NCI-H82 treated with DMSO at 0.1 percent for 48 hours (cell line): ENCODE results near the gene TMUB1.
A peak's percentile ranks its signal among the peaks of the same experiment; 100 is the strongest.

ENCODE experiments used
- DNase-seq: peaks from one replicate; lab custom pipeline; 2025; ENCODE audit not compliant: unreplicated experiment; lab: John Stamatoyannopoulos, UW

TMUB1 gene

GRCh38 chr7:151086802-151087244, 3.5 kb upstream of the TMUB1 start:
- DNase-seq: no peak

DNA sequence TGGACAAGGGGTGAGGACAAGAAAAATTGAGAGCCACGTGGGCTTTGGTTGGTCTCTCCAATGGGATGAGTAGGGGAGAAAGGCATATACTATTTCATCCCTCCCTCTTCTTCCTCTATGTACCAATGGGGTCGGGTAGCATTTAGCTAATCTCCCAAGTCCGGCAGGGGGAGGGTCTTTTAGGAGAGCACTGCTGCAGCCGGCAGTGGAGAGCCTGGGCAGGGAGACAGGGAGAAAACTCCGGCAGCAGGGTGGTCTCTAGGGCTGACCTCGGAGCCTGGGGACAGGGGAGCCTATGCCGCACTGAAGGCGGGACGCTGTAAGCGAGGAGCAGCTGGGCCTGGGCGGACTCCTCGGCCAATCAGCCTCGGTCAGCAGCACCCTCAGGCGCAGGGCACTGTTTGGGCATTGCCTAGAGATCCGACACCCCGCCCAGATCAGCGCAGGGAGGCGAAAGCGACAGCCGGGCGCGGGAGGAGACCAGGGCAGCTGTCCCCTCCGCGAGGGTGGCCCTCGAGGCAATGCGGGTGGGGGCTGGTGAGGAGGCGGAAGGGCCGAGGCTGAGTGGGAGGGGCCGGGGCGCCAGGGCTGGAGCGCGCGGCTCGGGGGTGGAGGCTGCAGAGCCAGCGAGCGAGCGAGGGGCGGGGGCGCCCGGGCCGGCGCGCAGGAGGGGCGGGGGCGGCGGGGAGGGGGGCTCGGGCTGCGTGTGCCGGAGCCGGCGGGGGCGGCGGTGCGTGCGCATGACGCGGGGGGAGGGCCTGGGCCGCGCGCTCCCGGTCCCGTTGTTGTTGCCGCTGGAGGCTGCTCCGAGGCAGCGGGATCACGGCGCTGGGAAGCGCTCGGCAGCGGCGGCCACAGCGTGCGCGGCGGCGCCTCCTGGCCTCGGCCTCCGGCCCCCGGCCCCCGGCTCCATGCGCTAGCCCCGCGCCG, 2.7 kb upstream of the TMUB1 start, which contains the start of gene AGAP3:
TSS of gene AGAP3 (plus strand) at position 785 of the 930 bp plus-strand sequence. CDS start 267 bp downstream, outside the sequence.
- DNase-seq: peak; percentile 75

GRCh38 chr7:151085329-151085690, 2.0 kb upstream of the TMUB1 start:
- no peak for DNase-seq

- DNase-seq: no peak
Observed at GRCh38 chr7:151083824-151084160, 499 bp upstream of the TMUB1 start.

DNA sequence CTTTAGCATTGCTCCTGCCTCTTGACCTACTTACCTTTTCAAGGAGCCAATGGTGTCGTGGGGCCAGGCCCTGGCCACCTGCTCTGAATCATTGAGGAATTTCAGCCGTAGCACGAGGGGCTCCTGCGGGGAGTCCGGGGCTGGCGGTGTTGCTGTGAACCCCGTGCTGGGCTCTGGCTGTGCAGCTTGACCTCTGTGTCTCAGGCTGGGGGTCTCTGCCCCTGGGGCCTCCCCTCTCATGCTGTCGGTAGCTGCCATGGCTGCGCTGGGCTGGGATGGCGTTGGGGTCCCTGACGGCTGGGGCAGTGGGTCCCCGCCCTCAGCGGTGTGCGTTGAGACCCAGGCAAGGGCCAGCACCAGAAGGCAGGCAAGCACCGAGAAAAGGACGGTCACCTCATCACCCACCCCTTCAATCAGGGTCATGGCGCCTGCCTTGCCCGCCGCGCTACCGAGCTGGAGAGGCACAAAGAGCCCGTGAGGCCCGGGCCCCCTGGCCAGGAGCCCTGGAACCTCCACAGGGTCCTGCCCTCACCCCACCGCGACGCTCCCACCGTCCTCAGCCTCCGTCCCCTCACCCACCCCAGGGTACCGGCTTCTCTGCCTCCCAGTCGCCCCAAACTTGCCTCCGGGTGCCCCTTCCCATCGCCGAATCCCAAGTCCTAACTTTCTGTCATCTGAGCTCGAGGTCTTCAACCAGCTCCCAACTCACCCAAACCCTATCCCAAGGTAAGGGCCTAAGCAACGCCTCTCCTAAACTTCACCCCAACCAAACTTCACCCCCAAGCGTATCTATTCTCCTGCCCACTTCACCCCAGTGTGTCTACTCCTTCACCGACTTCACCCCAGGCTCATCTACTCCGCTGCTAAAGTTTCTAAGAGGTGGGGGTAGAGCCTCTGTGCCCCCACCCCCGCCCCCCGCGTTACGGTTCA, 887 bp downstream of the TMUB1 start:
- DNase-seq: no peak

DNA sequence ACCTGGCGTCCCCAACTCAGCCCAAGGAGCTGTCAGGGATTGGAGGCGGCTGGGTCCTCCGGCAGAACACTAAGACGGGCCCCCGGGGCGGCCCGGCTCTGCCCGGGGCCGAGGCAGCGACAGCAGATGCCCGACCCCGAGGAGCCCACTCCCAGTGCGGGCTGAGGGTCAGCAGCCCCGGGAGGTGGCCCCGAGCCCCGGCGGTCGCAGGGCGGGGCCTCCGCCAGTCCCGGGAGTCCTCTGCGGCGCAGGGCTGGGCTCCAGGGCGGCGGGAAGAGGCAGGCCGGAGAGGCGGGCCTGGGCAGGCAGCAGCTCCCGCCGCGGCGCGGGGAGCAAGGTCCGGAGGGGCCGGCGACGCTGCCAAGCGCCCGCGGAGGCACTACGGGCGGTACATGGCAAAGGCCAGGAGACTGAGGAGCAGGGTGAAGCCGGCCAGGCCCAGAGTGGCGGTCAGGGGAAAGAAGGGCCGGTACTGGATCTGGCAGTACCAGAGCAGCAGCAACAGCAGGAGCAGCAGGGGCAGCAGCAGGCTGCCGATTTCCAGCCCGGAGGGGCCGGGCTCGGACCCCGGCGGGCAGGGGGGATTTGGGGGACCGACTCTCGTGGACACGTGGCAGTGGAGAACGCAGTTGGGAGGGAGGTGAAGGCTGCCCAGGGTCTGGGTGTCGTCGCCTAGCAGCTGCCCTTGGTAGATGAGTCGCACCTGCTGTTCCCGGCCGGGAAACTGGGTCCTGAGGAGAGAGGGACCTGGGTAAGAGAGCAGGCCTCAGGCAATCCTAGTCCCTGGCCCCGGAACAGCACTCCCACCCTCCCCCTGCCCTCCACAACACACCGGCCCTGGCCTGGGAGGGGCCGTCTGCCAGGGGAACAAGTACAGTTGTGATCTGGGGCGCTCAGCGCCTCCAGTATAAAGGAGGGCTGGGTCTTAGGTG, 1.9 kb downstream of the TMUB1 start:
- no peak for DNase-seq

GRCh38 chr7:151080522-151081169, 2.6 kb downstream of the TMUB1 start, which contains the start of gene FASTK:
TSS of gene FASTK (minus strand) at chr7:151080809. CDS start at chr7:151080766, 43 bp downstream.
- peak; percentile 65 for DNase-seq

DNA sequence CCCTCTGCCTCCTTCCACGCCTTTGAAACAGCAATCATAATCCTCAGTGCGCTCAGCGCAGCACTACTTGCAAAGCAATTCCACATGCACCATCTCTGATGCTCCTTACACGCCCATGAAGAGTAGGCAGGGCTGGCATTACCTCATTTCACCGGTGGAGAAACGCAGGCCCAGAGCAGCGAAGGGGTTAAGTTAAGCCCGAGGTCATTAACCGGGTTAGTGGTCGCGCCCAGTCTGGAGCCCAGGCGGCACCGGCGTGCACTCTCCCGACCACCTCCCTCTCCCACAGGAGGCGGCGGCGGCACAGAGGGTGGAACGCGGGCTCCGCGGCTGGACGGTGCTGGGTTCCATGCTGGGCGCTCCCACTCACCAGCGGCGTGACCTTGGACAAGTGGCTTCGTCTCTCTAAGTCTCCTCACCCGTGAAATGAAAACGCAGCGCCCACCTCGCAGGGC, 3.2 kb downstream of the TMUB1 start:
- no peak for DNase-seq

DNA sequence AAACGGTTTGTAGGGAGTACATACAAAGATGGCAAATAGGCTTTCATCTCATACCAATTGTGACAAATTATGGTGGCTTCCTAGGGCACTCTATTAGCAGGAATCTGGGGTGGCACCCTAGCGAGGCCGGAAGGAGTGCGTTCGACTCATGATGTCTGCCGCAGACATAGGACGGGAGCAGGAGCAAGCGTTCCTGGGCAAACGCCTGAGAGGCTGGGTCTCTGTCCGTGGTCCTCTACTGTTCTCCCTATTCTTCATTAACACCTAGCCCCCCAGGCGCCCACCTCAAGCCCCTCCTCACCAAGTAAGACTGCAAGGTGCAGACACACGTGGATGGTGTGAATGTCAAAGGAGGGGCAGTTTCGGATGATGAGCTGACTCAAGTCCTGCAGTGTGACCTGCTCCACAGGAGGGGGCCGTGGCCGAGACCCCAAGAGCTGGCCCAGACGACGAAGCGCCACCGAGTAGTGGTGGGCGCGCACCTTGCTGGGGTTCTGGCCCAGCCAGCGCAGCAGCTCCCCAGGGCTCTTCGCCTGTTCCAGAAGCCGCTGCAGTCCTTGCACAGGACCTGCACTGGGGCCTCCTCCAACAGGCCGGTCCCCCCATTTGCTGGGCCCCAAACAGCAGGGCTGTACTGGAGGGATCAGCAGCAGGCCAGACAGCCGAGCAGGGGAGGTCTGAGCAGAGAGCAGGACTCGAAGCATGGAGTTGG, 3.9 kb downstream of the TMUB1 start:
- no peak for DNase-seq

DNA sequence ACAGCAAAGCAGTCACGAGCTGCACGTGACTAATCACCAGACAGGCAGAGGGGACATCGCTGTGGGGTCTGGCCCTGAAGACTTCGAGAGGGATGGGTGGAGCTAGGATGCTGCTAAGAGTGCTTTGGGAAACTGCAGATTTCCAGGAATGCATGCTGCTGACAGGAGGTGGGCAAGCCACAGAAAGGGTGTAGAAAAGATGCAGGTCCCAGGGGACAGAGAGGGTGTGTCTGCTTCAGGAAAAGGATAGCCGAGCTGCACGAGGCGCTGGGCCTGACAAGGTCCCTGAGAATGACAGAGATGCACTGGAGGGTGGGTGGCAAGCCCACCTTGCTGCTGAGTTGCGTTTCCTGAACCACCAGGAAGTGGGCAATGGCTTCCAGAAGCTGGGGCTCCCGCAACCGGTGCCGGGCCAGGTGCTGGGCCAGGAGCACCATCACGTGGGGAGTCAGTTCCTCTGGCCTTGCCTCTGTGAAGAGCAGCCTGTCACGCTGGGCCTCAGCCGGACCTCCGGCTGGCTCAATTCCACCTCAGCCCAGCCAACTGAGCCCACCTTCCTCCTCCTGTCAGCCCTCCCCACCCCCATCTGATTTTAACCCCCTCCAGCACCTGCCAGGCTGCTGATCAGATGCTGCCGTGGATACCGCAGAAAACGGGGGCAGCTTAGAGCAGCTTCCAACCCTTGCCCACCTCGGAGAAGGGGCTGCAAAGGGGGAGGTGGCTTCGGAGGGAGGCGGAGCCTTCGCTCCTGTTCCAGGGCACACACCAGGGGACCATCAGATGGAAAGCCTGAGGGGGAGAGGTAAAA, 4.9 kb downstream of the TMUB1 start:
- no peak for DNase-seq

DNA sequence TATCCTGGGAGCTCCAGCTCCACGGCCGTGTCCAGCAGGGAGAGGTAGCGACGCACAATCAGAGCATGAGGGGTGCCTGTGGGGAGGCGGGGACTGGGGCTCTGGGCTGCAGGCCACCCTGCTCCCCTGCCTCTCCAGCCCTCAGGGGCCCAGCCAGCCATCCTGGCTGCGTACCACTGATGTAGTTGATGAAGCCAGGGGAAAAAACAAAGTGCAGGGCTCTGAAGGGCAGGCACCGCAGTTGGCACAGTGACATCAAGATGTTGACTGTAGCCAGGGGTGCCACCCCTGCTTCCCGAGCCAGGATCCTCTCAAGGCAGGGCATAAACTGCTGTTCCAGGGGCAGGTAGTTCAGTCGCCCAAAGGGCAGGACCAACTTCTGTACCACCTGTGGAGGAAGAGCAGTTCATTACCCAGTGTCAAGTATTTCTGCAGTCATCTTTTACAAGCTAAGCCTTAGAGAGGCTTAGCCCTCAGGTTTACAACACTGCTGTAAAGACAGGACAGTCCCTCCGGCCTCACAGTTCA, 5.5 kb downstream of the TMUB1 start:
- DNase-seq: no peak

GRCh38 chr7:151076863-151077704, 6.2 kb downstream of the TMUB1 start:
- no peak for DNase-seq

DNA sequence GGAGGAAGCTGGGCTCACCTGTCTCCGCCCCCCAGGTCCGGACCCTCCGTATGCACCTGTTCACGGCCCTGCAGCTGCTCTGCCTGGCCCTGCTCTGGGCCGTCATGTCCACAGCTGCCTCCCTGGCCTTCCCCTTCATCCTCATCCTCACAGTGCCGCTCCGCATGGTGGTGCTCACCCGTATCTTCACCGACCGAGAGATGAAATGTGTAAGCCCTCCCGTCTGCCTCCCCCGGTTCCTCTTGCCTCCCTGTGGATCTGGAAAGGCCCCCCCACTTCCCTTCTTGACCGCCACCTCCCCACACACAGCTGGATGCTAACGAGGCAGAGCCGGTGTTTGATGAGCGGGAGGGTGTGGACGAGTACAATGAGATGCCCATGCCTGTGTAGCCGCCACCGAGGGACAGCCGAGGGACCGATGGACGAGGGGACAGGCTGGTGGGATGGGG, 7.3 kb downstream of the TMUB1 start:
- no peak for DNase-seq

- no peak for DNase-seq
Observed at GRCh38 chr7:151075662-151075971, 7.7 kb downstream of the TMUB1 start.

- DNase-seq: no peak
Observed at GRCh38 chr7:151074817-151075661, 8.3 kb downstream of the TMUB1 start.

DNA sequence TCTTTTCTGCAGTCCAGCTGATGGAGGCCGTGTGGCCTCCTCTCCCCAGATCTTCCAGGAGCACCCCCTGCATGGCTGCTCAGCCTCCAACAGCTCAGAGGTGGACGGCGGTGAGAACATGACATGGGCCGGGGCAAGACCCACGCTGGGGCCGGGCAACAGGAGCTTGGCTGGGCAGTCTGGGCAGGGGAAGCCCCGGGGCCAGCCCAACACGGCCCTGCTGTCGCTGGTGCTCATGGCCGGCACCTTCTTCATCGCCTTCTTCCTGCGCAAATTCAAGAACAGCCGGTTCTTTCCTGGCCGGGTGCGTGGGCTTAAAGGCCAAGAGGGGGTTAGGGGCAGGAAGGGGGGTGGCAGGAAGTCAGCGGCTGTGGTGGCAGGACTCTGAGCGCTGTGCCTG, 9.3 kb downstream of the TMUB1 start:
- DNase-seq: no peak
